ENCODE measurements around the gene SEMA3D.

SEMA3D gene

DNA sequence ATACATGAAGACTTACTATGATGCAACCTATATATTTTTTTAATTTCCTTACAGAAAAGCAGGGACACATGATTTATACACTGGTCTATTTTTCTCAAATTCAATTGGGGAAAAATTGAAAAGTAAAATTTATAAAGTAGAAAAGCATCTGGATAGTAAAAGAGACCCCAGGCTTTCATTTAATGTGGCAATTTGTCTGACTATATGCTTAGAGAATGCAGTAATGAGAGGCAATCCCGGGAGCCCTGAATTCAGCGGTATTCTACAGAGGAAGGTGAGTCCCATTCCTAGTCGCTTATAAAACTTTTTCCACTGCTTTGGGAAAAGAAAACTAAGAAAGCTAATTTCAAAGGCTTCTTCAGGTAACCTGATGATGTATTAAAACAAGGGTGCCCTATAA is 167.1 kb downstream of the SEMA3D start:
- Histone ChIP-seq H3K27ac (ENCODE audit: low read length) (no peak overlapping the region), H3K27me3 (ENCODE audit: control insufficient read depth, insufficient read depth, low read length) (no peaks in the 10 kb centered on the region)

DNA sequence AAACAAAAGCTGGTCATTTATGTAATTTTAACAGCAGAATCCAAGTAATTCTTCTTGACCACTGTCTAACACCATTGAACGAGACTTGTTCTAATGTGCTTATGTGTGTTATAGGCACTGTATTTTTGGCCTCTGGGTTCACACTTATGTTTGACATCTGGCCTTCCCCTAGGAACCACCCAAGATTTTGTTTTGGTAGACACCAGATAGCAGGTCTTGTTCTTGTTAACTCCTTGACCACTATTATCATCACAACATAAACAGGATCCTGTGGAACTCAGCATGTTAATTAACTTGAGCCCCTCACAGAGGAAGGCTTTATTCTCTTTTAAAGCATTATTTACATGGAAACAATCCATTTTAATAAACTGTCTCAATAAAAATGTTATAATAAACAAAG is 167.7 kb downstream of the SEMA3D start:
- DNase-seq (ENCODE audit: low read depth, low spot score), result no peak
- no peaks in the 10 kb centered on the region for H3K36me3 ChIP-seq (ENCODE audit: control insufficient read depth, insufficient read depth, low read length)
- no peaks in the 10 kb centered on the region for H3K9me3 ChIP-seq (ENCODE audit: control insufficient read depth, insufficient read depth, low read length)
- H3K4me3 ChIP-seq (ENCODE audit: low read length), result no peak overlapping the region
- no CpG with 5 or more reads among the region's 1 CpG for WGBS (ENCODE audit: insufficient coverage, insufficient read length)
- no peaks in the 10 kb centered on the region for H3K4me1 ChIP-seq (ENCODE audit: control insufficient read depth, insufficient read depth, low read length)
- no peaks in the 10 kb centered on the region for H3K27me3 ChIP-seq (ENCODE audit: control insufficient read depth, insufficient read depth, low read length)
- no peak overlapping the region for H3K27ac ChIP-seq (ENCODE audit: low read length)

More for the DNA sequence above, 167.1 kb downstream of the SEMA3D start:
- Histone ChIP-seq H3K4me1 (ENCODE audit: control insufficient read depth, insufficient read depth, low read length) (no peaks in the 10 kb centered on the region), H3K9me3 (ENCODE audit: control insufficient read depth, insufficient read depth, low read length) (no peaks in the 10 kb centered on the region), H3K36me3 (ENCODE audit: control insufficient read depth, insufficient read depth, low read length) (no peaks in the 10 kb centered on the region), H3K4me3 (ENCODE audit: low read length) (no peak overlapping the region)
- no peak for DNase-seq (ENCODE audit: low read depth, low spot score)
- no CpG with 5 or more reads among the region's 3 CpGs for WGBS (ENCODE audit: insufficient coverage, insufficient read length)

- DNase-seq (ENCODE audit: low read depth, low spot score), result no peak
- H3K4me3 ChIP-seq (ENCODE audit: low read length), result no peak overlapping the region
- no peaks in the 10 kb centered on the region for H3K36me3 ChIP-seq (ENCODE audit: control insufficient read depth, insufficient read depth, low read length)
- H3K27me3 ChIP-seq (ENCODE audit: control insufficient read depth, insufficient read depth, low read length), result no peaks in the 10 kb centered on the region
- no CpG with 5 or more reads among the region's 1 CpG for WGBS (ENCODE audit: insufficient coverage, insufficient read length)
- no peaks in the 10 kb centered on the region for H3K9me3 ChIP-seq (ENCODE audit: control insufficient read depth, insufficient read depth, low read length)
- H3K4me1 ChIP-seq (ENCODE audit: control insufficient read depth, insufficient read depth, low read length), result no peaks in the 10 kb centered on the region
- no peak overlapping the region for H3K27ac ChIP-seq (ENCODE audit: low read length)
Observed at GRCh38 chr7:85018498-85018897, 168.4 kb downstream of the SEMA3D start.

DNA sequence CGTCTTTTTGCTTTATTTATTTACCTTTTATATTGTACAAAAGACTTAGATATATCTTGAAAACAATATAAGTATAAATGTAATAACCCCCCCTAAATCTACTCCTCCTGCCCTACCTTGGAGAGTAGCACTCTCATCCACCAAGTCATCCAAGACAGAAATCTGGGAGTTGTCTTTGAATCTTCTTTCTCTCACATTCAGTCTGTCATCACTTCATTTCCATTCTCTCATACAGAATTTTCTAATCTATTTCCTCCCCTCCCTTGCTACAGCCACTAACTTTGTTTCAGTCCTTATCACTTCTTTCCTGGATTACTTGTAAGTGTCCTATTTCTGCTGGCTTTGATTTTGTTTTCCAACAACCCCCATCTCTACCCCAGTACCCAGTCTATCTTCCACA is 170.6 kb downstream of the SEMA3D start:
- Histone ChIP-seq H3K9me3 (ENCODE audit: control insufficient read depth, insufficient read depth, low read length) (no peaks in the 10 kb centered on the region), H3K27me3 (ENCODE audit: control insufficient read depth, insufficient read depth, low read length) (no peaks in the 10 kb centered on the region), H3K27ac (ENCODE audit: low read length) (no peak overlapping the region), H3K4me3 (ENCODE audit: low read length) (no peak overlapping the region), H3K4me1 (ENCODE audit: control insufficient read depth, insufficient read depth, low read length) (no peaks in the 10 kb centered on the region), H3K36me3 (ENCODE audit: control insufficient read depth, insufficient read depth, low read length) (no peaks in the 10 kb centered on the region)
- WGBS (ENCODE audit: insufficient coverage, insufficient read length), result no CpG with 5 or more reads among the region's 1 CpG
- DNase-seq (ENCODE audit: low read depth, low spot score), result no peak

- Histone ChIP-seq H3K36me3 (ENCODE audit: control insufficient read depth, insufficient read depth, low read length) (no peaks in the 10 kb centered on the region), H3K27ac (ENCODE audit: low read length) (no peak overlapping the region), H3K4me1 (ENCODE audit: control insufficient read depth, insufficient read depth, low read length) (no peaks in the 10 kb centered on the region), H3K27me3 (ENCODE audit: control insufficient read depth, insufficient read depth, low read length) (no peaks in the 10 kb centered on the region), H3K4me3 (ENCODE audit: low read length) (no peak overlapping the region), H3K9me3 (ENCODE audit: control insufficient read depth, insufficient read depth, low read length) (no peaks in the 10 kb centered on the region)
- no peak for DNase-seq (ENCODE audit: low read depth, low spot score)
- no CpG with 5 or more reads among the region's 7 CpGs for WGBS (ENCODE audit: insufficient coverage, insufficient read length)
Observed at GRCh38 chr7:85014936-85015660, 171.8 kb downstream of the SEMA3D start.

- Histone ChIP-seq H3K9me3 (ENCODE audit: control insufficient read depth, insufficient read depth, low read length) (no peaks in the 10 kb centered on the region), H3K4me1 (ENCODE audit: control insufficient read depth, insufficient read depth, low read length) (no peaks in the 10 kb centered on the region), H3K27me3 (ENCODE audit: control insufficient read depth, insufficient read depth, low read length) (no peaks in the 10 kb centered on the region), H3K27ac (ENCODE audit: low read length) (no peak overlapping the region), H3K36me3 (ENCODE audit: control insufficient read depth, insufficient read depth, low read length) (no peaks in the 10 kb centered on the region), H3K4me3 (ENCODE audit: low read length) (no peak overlapping the region)
- no peak for DNase-seq (ENCODE audit: low read depth, low spot score)
- WGBS (ENCODE audit: insufficient coverage, insufficient read length), result no CpG with 5 or more reads among the region's 4 CpGs
Observed at GRCh38 chr7:85011127-85011526, 175.7 kb downstream of the SEMA3D start.

DNA sequence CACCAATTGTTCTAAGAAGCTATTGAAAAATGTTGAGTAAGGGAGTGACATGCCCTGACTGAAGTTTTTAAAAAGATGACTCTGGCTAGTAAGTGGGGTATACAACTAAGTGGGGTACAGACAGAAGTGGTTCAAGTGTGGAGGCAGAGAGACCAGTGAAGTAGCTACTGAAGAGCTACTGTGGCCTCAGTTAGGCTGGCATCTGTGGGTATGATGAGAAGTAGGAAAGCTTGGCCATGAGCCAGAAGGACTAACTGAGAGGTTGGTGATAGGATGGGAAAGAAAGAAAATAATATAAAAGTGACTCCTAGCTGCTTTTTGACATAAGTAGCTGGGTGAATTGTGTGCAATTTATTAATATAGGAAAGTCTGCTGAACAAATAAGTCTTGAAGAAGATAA is 176.6 kb downstream of the SEMA3D start:
- H3K27ac ChIP-seq (ENCODE audit: low read length), result no peak overlapping the region
- no peaks in the 10 kb centered on the region for H3K4me1 ChIP-seq (ENCODE audit: control insufficient read depth, insufficient read depth, low read length)
- H3K4me3 ChIP-seq (ENCODE audit: low read length), result no peak overlapping the region
- DNase-seq (ENCODE audit: low read depth, low spot score), result no peak
- no peaks in the 10 kb centered on the region for H3K36me3 ChIP-seq (ENCODE audit: control insufficient read depth, insufficient read depth, low read length)
- H3K27me3 ChIP-seq (ENCODE audit: control insufficient read depth, insufficient read depth, low read length), result no peaks in the 10 kb centered on the region
- H3K9me3 ChIP-seq (ENCODE audit: control insufficient read depth, insufficient read depth, low read length), result no peaks in the 10 kb centered on the region

GRCh38 chr7:85006754-85007153 is 180.1 kb downstream of the SEMA3D start:
- no peak for DNase-seq (ENCODE audit: low read depth, low spot score)
- H3K9me3 ChIP-seq (ENCODE audit: control insufficient read depth, insufficient read depth, low read length), result no peaks in the 10 kb centered on the region
- no CpG with 5 or more reads among the region's 1 CpG for WGBS (ENCODE audit: insufficient coverage, insufficient read length)
- no peaks in the 10 kb centered on the region for H3K27me3 ChIP-seq (ENCODE audit: control insufficient read depth, insufficient read depth, low read length)
- H3K4me1 ChIP-seq (ENCODE audit: control insufficient read depth, insufficient read depth, low read length), result no peaks in the 10 kb centered on the region
- no peak overlapping the region for H3K27ac ChIP-seq (ENCODE audit: low read length)
- H3K4me3 ChIP-seq (ENCODE audit: low read length), result no peak overlapping the region
- H3K36me3 ChIP-seq (ENCODE audit: control insufficient read depth, insufficient read depth, low read length), result no peaks in the 10 kb centered on the region

DNA sequence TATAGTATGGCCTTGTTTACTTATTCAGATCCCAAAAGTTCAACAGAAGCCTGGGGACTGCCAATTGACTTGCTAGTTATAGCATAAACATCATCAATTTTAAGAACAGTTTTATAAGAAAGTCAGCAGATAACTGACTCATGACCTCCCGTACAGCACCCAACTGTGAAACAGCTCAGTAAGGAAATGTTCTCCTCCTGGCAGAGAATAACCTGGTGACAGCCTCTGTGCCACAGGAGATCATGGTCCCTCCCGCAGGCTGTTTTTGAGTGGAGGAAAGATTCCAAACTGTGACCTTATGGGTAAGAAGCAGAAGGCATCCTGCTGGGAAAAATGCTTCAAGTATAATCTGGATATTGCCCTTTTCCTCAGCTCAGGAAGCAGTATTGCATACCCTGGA is 182.5 kb downstream of the SEMA3D start:
- Histone ChIP-seq H3K4me1 (ENCODE audit: control insufficient read depth, insufficient read depth, low read length) (peaks cover 2% of the 10 kb centered on the region), H3K27ac (ENCODE audit: low read length) (no peak overlapping the region), H3K9me3 (ENCODE audit: control insufficient read depth, insufficient read depth, low read length) (no peaks in the 10 kb centered on the region), H3K27me3 (ENCODE audit: control insufficient read depth, insufficient read depth, low read length) (no peaks in the 10 kb centered on the region), H3K36me3 (ENCODE audit: control insufficient read depth, insufficient read depth, low read length) (no peaks in the 10 kb centered on the region), H3K4me3 (ENCODE audit: low read length) (no peak overlapping the region)
- WGBS (ENCODE audit: insufficient coverage, insufficient read length), result no CpG with 5 or more reads among the region's 2 CpGs
- no peak for DNase-seq (ENCODE audit: low read depth, low spot score)

DNA sequence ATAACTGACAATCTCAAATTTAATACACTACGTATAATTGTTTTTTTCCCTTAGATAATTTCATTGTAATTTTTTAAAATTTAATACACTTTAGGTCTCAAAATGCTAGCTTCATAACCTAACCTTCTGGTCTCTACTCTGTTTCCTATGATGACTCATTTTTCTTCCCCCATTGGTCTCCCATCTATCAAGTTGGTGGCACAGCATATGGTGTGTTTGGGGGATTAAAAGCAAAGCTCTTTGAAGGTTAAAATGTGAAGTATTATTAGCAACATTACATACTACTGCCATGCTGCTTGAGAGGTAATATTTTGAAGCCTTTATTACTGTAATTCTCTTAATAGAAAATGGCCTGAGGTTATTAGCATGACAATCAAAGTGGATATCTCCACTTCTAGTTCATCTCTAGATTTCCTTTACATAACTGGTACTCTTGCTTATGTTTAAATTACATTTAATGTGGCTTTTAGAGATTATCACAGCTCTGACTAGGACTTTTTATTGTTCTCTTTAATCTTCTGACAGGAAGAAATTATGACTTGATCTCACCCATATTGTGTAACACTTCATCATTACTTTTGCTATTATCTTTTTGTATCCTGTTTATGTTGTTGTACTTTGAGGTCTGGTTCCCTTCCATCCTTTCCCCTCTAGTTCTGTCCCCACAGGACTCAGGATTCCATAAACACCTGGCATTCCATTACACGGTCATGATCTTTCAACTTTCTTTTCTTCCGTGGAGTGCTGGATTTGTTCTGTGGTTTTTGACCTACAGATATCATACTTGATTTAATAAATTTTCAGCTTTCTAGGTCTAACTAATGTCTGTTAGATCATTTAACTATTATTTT is 185.1 kb downstream of the SEMA3D start:
- Histone ChIP-seq H3K27ac (ENCODE audit: low read length) (no peak overlapping the region), H3K36me3 (ENCODE audit: control insufficient read depth, insufficient read depth, low read length) (no peaks in the 10 kb centered on the region), H3K4me1 (ENCODE audit: control insufficient read depth, insufficient read depth, low read length) (peaks cover 2% of the 10 kb centered on the region), H3K27me3 (ENCODE audit: control insufficient read depth, insufficient read depth, low read length) (no peaks in the 10 kb centered on the region), H3K4me3 (ENCODE audit: low read length) (no peak overlapping the region), H3K9me3 (ENCODE audit: control insufficient read depth, insufficient read depth, low read length) (no peaks in the 10 kb centered on the region)
- no CpG with 5 or more reads among the region's 3 CpGs for WGBS (ENCODE audit: insufficient coverage, insufficient read length)
- no peak for DNase-seq (ENCODE audit: low read depth, low spot score)
